Smooth muscle cell (in vitro differentiated cells): ENCODE data around the gene BRAT1. TPM values are rescaled to one million over a fixed set of nuclear protein-coding genes. Genes with fewer than 3 reads are reported as not detected.

Experiments used
- DNase-seq: peaks from one replicate; lab custom pipeline; 2025; ENCODE audit not compliant: unreplicated experiment; lab: John Stamatoyannopoulos, UW
- H2AFZ ChIP-seq: fragments of 200-600 bp; sonication (generic); 2 replicates; pipeline ENCODE4 v1.6.0; 2016; ENCODE audit warnings: antibody characterized with exemption, low read depth, mild to moderate bottlenecking
- H3F3A ChIP-seq: fragments of 200-600 bp; sonication (generic); 2 replicates; pipeline ENCODE4 v1.6.0; 2017; ENCODE audit warnings: antibody characterized with exemption, low read depth
- H3K27ac ChIP-seq: fragments of 200-600 bp; sonication (generic); 2 replicates; pipeline ENCODE4 v1.5.1; 2016; ENCODE audit warnings: low read depth, mild to moderate bottlenecking
- H3K27me3 ChIP-seq: fragments of 200-600 bp; sonication (generic); 2 replicates; pipeline ENCODE4 v1.6.1; 2016; ENCODE audit warnings: low read depth, mild to moderate bottlenecking
- H3K36me3 ChIP-seq: fragments of 200-600 bp; sonication (generic); 2 replicates; pipeline ENCODE4 v1.5.1; 2016; ENCODE audit warnings: low read depth
- H3K4me1 ChIP-seq: fragments of 200-600 bp; sonication (generic); 2 replicates; pipeline ENCODE4 v1.5.1; 2016; ENCODE audit warnings: low read depth
- H3K4me2 ChIP-seq: fragments of 200-600 bp; sonication (generic); 2 replicates; pipeline ENCODE4 v1.6.0; 2016; ENCODE audit warnings: mild to moderate bottlenecking
- H3K4me3 ChIP-seq: fragments of 200-600 bp; sonication (generic); 2 replicates; pipeline ENCODE4 v1.5.1; 2016; ENCODE audit warnings: mild to moderate bottlenecking
- H3K79me2 ChIP-seq: fragments of 200-600 bp; sonication (generic); 2 replicates; pipeline ENCODE4 v1.6.0; 2016; ENCODE audit warnings: low read depth, mild to moderate bottlenecking
- H3K9ac ChIP-seq: fragments of 200-600 bp; sonication (generic); 2 replicates; pipeline ENCODE4 v1.6.0; 2016; ENCODE audit warnings: low read depth
- H3K9me3 ChIP-seq: fragments of 200-600 bp; sonication (generic); replicated peaks from 2 replicates; pipeline ENCODE4 v1.5.1; 2016; ENCODE audit warnings: low read depth
- H4K20me1 ChIP-seq: fragments of 200-600 bp; sonication (generic); 2 replicates; pipeline ENCODE4 v1.6.0; 2016; ENCODE audit warnings: low read depth
- WGBS: methylation state at CpG from one replicate; pipeline ENCODE4 v1.1.7; 2016; ENCODE audit warnings: low lambda C conversion rate; 5-methylcytosine and 5-hydroxymethylcytosine counted together
- polyA plus RNA-seq: library from polyadenylated mRNA; unstranded; fragments of >200 nt; fragmentation: Nextera tagmentation; extraction: Ambion mirVana; gene quantifications from 2 replicates; pipeline ENCODE4 v1.2.1, GENCODE V29; 2016
- total RNA-seq: library from RNA; depleted of rRNA; stranded (reverse); fragments of >200 nt; gene quantifications from 2 replicates; pipeline ENCODE4 v1.2.3, GENCODE V29; 2014
- TF ChIP-seq, protein P1 (sequence below): fragments of 200-600 bp; sonication (generic); IDR thresholded peaks from 2 replicates; pipeline ENCODE4 v1.5.1; 2017; ENCODE audit warnings: borderline replicate concordance, mild to moderate bottlenecking, antibody characterized with exemption; ENCODE audit not compliant: insufficient read depth, poor library complexity, severe bottlenecking

Gene BRAT1
- total and polyA plus RNA-seq, 2 experiments from 2014 or later = 11.2 to 32.4 TPM

- Histone ChIP-seq H3K9ac (no peak overlapping the region), H3K4me2 (no peak overlapping the region), H3K27ac (no peak overlapping the region), H3K27me3 (no peaks in the 10 kb centered on the region), H3K4me3 (no peak overlapping the region), H2AFZ (no peak overlapping the region), H3F3A (peaks cover 11% of the 10 kb centered on the region), H4K20me1 (no peaks in the 10 kb centered on the region), H3K9me3 (no peaks in the 10 kb centered on the region), H3K4me1 (peaks cover 31% of the 10 kb centered on the region), H3K36me3 (no peaks in the 10 kb centered on the region), H3K79me2 (no peaks in the 10 kb centered on the region)
- DNase-seq = no peak
- 96% methylated on average over 12 of the region's 21 CpGs for WGBS
- TF ChIP-seq, protein P1, sequence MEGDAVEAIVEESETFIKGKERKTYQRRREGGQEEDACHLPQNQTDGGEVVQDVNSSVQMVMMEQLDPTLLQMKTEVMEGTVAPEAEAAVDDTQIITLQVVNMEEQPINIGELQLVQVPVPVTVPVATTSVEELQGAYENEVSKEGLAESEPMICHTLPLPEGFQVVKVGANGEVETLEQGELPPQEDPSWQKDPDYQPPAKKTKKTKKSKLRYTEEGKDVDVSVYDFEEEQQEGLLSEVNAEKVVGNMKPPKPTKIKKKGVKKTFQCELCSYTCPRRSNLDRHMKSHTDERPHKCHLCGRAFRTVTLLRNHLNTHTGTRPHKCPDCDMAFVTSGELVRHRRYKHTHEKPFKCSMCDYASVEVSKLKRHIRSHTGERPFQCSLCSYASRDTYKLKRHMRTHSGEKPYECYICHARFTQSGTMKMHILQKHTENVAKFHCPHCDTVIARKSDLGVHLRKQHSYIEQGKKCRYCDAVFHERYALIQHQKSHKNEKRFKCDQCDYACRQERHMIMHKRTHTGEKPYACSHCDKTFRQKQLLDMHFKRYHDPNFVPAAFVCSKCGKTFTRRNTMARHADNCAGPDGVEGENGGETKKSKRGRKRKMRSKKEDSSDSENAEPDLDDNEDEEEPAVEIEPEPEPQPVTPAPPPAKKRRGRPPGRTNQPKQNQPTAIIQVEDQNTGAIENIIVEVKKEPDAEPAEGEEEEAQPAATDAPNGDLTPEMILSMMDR = no peak
Observed at GRCh38 chr7:2504128-2504888, 51.0 kb downstream of the BRAT1 start.

GRCh38 chr7:2503056-2503941, 52.0 kb downstream of the BRAT1 start:
- no peaks in the 10 kb centered on the region for H3K27me3 ChIP-seq

GRCh38 chr7:2502647-2502966, 52.7 kb downstream of the BRAT1 start:
- no peaks in the 10 kb centered on the region for H3K9me3 ChIP-seq
- H3K36me3 ChIP-seq = no peaks in the 10 kb centered on the region
- H3F3A ChIP-seq = no peaks in the 10 kb centered on the region
- no peaks in the 10 kb centered on the region for H4K20me1 ChIP-seq
- DNase-seq = no peak
- no peaks in the 10 kb centered on the region for H3K79me2 ChIP-seq
- H3K4me1 ChIP-seq = peaks cover 33% of the 10 kb centered on the region
- 87% methylated on average over 6 of the region's 13 CpGs for WGBS
- H2AFZ ChIP-seq = no peak overlapping the region
- H3K4me3 ChIP-seq = no peak overlapping the region
- TF ChIP-seq, protein P1 = no peak
- no peak overlapping the region for H3K9ac ChIP-seq
- no peak overlapping the region for H3K27ac ChIP-seq
- no peak overlapping the region for H3K4me2 ChIP-seq
- no peaks in the 10 kb centered on the region for H3K27me3 ChIP-seq

More at GRCh38 chr7:2503056-2503941, 52.0 kb downstream of the BRAT1 start:
- Histone ChIP-seq H3K4me3 (no peak overlapping the region), H3K4me2 (no peak overlapping the region), H3K9me3 (no peaks in the 10 kb centered on the region), H3K36me3 (no peaks in the 10 kb centered on the region), H3K9ac (no peak overlapping the region), H3K79me2 (no peaks in the 10 kb centered on the region), H3K4me1 (peaks cover 31% of the 10 kb centered on the region), H3F3A (peaks cover 4% of the 10 kb centered on the region), H3K27ac (no peak overlapping the region), H4K20me1 (no peaks in the 10 kb centered on the region), H2AFZ (no peak overlapping the region)
- TF ChIP-seq, protein P1 = no peak
- DNase-seq = no peak
- 78% methylated on average over 23 of the region's 25 CpGs for WGBS
